Activated naive CD8-positive, alpha-beta T cell treated with anti-CD3 and anti-CD28 coated beads for 36 hours (primary cell): ENCODE measurements around the gene UGT1A7. TPM values are rescaled to one million over a fixed set of nuclear protein-coding genes. Genes with fewer than 3 reads are reported as not detected.

Source experiments
- DNase-seq: peaks from one replicate; pipeline ENCODE4 v3.0.0; 2021
- H3K27ac Mint-ChIP-seq: one replicate; pipeline ENCODE4 v1.8.0; 2022; ENCODE audit warnings: mild to moderate bottlenecking, moderate library complexity, mixed read lengths
- H3K27me3 Mint-ChIP-seq: one replicate; pipeline ENCODE4 v1.8.0; 2022; ENCODE audit warnings: mild to moderate bottlenecking, mixed read lengths
- H3K36me3 Mint-ChIP-seq: one replicate; pipeline ENCODE4 v1.8.0; 2021; ENCODE audit warnings: mild to moderate bottlenecking, mixed read lengths
- H3K4me1 Mint-ChIP-seq: one replicate; pipeline ENCODE4 v1.8.0; 2021; ENCODE audit warnings: mixed read lengths
- H3K4me3 Mint-ChIP-seq: one replicate; pipeline ENCODE4 v1.8.0; 2022; ENCODE audit warnings: mild to moderate bottlenecking, moderate library complexity, mixed read lengths
- H3K9me3 Mint-ChIP-seq: one replicate; pipeline ENCODE4 v1.8.0; 2022; ENCODE audit warnings: mixed read lengths
- total RNA-seq, 2 experiments: library from RNA; stranded (reverse); gene quantifications; one replicate each; pipeline ENCODE4 v1.2.3, GENCODE V29; 2021

Gene UGT1A7
- total RNA-seq, 2 experiments from 2014 or later = not detected

DNA sequence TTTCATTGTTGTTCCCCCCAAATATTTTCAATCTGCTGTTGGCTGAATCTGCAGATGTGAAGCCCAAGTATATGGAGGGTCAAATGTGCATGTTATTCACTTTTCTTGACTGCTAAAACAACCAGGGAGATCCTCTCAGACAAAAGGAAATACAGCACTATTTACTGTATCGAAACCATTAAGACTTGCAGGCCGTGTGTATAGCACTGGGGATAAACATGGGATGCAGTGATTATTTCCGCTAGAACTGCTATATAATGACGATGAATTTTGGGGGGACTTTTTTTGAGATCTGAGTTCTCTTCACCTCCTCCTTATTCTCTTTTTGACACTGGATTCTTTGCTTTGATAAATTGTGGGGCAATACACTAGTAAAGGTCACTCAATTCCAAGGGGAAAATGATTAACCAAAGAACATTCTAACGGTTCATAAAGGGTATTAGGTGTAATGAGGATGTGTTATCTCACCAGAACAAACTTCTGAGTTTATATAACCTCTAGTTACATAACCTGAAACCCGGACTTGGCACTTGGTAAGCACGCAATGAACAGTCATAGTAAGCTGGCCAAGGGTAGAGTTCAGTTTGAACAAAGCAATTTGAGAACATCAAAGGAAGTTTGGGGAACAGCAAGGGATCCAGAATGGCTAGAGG is 74.9 kb downstream of the UGT1A7 start:
- Mint-ChIP-seq H3K27me3 (no peaks in the 10 kb centered on the region), H3K36me3 (no peaks in the 10 kb centered on the region), H3K27ac (no peak overlapping the region), H3K9me3 (peaks cover 1% of the 10 kb centered on the region), H3K4me1 (no peaks in the 10 kb centered on the region), H3K4me3 (no peak overlapping the region)
- DNase-seq = no peak

DNA sequence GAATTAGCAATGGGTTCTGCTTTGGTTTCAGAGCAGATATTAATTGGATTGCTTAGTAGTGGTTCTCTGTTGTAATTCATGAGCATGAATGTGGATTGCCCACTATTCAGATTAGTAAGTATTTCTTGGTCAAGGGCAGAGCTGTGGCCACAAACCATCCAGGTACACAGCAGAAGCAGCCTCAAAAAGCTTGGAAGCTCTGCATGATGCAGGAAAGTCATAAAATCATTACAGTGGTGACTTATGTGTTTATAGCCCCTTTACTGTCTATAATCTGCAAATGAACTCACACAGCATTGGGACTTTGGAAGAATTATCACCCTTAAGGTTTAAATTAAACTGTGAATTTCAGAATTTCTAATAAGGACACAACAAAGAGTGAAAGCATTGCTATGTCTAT is 76.4 kb downstream of the UGT1A7 start:
- H3K4me3 Mint-ChIP-seq = no peak overlapping the region
- H3K4me1 Mint-ChIP-seq = no peaks in the 10 kb centered on the region
- DNase-seq = no peak
- H3K36me3 Mint-ChIP-seq = no peaks in the 10 kb centered on the region
- peaks cover 1% of the 10 kb centered on the region for H3K9me3 Mint-ChIP-seq
- H3K27ac Mint-ChIP-seq = no peak overlapping the region
- peaks cover 4% of the 10 kb centered on the region for H3K27me3 Mint-ChIP-seq

DNA sequence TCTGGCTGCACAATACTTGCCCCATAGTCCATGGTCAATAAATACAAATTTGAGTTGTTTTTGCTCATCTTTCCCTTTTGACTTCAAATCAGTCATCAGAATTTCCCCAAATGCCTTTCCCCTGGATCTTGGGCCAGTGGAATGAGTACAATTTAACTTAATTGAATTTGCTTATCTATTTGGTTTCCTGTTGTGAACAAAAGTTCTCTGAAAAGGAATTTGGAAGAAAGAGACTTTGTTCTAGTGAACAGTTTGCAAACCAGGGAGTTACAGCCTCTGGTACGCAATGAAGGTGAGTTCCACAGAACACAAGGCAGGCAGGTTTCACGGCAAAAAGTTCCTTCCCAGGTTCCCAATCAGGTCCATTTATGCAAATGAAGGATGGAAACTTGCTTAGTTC is 77.1 kb downstream of the UGT1A7 start:
- Mint-ChIP-seq H3K27ac (no peak overlapping the region), H3K9me3 (peaks cover 1% of the 10 kb centered on the region), H3K4me3 (no peak overlapping the region), H3K36me3 (no peaks in the 10 kb centered on the region), H3K4me1 (no peaks in the 10 kb centered on the region), H3K27me3 (peaks cover 11% of the 10 kb centered on the region)
- no peak for DNase-seq

DNA sequence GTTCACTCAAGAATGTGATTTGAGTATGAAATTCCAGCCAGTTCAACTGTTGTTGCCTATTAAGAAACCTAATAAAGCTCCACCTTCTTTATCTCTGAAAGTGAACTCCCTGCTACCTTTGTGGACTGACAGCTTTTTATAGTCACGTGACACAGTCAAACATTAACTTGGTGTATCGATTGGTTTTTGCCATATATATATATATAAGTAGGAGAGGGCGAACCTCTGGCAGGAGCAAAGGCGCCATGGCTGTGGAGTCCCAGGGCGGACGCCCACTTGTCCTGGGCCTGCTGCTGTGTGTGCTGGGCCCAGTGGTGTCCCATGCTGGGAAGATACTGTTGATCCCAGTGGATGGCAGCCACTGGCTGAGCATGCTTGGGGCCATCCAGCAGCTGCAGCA is 78.3 kb downstream of the UGT1A7 start, which contains the start of gene UGT1A1:
Gene UGT1A1 (plus strand): TSS at position 228 of the 400 bp plus-strand sequence. CDS start 18 bp downstream, at position 246.
- Mint-ChIP-seq H3K27me3 (peaks cover 19% of the 10 kb centered on the region), H3K27ac (no peak within 1 kb of the TSS), H3K4me1 (no peaks in the 10 kb centered on the region), H3K9me3 (peaks cover under 1% of the 10 kb centered on the region), H3K4me3 (no peak within 1 kb of the TSS), H3K36me3 (no peaks in the 10 kb centered on the region)
- DNase-seq = no peak

DNA sequence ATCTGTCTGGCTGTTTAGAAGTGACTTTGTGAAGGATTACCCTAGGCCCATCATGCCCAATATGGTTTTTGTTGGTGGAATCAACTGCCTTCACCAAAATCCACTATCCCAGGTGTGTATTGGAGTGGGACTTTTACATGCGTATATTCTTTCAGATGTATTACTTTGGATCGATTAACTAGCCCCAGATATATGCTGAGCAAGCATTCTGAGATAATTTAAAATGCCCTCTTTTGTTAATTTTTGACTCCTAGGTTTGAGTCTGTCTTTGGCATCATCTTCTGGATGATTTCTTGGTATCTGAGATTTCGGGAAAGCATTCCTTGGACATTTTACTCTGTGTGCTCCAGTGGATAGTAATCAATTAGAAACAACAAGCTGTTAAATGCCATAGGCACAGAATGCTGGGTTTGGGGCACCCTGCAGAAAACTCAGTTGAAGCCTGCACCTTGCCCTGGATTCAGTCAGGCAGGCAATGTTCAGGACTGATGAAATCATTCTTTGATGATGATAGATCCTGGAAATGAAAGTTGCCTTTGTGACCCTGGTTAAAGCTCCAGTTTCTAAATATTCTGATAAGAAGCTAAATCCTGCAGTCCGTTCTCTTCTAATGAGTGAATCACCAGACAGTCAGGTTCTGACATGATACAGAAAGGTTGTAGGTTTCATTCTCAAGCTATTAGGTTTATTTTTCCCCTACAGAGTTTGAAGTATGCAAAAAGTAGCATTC is 79.5 kb downstream of the UGT1A7 start:
- no peaks in the 10 kb centered on the region for H3K9me3 Mint-ChIP-seq
- H3K4me3 Mint-ChIP-seq = no peak overlapping the region
- H3K36me3 Mint-ChIP-seq = no peaks in the 10 kb centered on the region
- DNase-seq = no peak
- H3K4me1 Mint-ChIP-seq = no peaks in the 10 kb centered on the region
- H3K27ac Mint-ChIP-seq = no peak overlapping the region
- H3K27me3 Mint-ChIP-seq = peaks cover 20% of the 10 kb centered on the region

DNA sequence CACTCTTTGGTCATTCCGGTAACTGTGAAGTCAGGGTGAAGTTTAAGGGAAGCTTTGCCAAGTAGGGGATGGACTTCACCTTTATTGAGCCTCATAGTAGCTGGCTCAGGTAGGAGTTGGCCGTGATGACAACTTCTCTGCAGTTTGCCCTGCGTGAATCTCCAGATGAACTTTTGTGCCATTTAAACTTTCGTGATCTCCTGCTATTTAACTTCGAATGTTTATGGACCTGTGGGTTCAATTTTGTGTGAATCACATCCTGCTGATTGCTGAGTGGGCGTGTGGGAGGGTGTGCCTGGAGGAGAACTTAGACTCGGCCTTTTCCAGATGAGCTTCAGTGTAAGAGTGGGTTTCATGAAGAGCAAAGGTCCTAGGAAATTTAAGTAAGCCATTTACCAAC is 82.6 kb downstream of the UGT1A7 start:
- Mint-ChIP-seq H3K4me1 (no peaks in the 10 kb centered on the region), H3K4me3 (no peak overlapping the region), H3K36me3 (no peaks in the 10 kb centered on the region), H3K27me3 (peaks cover 34% of the 10 kb centered on the region), H3K27ac (no peak overlapping the region), H3K9me3 (no peaks in the 10 kb centered on the region)
- DNase-seq = no peak

DNA sequence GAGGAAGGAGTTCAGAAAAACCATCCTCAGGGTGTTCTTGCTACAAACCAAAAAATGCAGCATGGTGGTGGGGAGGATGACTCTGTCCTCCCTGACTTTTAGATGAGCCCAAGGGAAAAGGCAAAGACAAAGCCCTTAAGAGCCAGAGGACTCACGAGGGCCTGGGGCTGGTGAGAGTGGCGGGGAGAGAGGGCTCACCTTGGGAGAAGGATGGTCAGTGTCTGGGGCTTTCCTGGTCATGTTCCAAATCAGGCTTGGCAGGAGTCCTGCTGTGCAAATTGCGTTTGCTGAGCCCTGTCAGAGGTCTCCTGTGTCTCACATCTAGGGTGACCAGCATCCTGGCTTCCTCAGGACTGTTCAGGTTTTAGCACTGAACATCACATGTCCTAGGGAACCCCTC is 83.1 kb downstream of the UGT1A7 start:
- Mint-ChIP-seq H3K4me3 (no peak overlapping the region), H3K27me3 (peaks cover 37% of the 10 kb centered on the region), H3K9me3 (no peaks in the 10 kb centered on the region), H3K27ac (no peak overlapping the region), H3K4me1 (no peaks in the 10 kb centered on the region), H3K36me3 (no peaks in the 10 kb centered on the region)
- DNase-seq = no peak

DNA sequence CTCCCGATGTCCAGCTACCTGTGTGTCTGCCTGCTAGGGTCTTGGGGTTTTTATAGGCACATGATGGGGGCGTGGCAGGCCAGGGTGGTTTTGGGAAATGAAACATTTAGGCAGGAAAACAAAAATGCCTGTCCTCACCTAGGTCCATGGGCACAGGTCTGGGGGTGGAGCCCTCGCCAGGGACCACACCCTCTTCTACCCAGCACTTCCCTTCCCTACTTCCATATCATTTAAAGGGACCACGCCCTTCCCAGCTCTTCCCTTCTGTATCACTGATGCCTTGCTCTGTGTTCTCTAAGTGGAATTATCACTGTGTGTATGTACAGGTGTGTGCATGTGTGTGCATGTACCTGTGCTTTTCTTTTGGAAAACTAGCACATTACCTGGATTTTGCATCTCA is 84.7 kb downstream of the UGT1A7 start:
- H3K4me1 Mint-ChIP-seq = no peaks in the 10 kb centered on the region
- no peak overlapping the region for H3K27ac Mint-ChIP-seq

DNA sequence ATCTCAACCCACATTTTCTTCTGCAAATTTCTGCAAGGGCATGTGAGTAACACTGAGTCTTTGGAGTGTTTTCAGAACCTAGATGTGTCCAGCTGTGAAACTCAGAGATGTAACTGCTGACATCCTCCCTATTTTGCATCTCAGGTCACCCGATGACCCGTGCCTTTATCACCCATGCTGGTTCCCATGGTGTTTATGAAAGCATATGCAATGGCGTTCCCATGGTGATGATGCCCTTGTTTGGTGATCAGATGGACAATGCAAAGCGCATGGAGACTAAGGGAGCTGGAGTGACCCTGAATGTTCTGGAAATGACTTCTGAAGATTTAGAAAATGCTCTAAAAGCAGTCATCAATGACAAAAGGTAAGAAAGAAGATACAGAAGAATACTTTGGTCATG is 86.4 kb downstream of the UGT1A7 start:
- H3K27ac Mint-ChIP-seq = no peak overlapping the region
- no peak overlapping the region for H3K4me3 Mint-ChIP-seq
- H3K9me3 Mint-ChIP-seq = no peaks in the 10 kb centered on the region
- H3K27me3 Mint-ChIP-seq = peaks cover 40% of the 10 kb centered on the region
- no peaks in the 10 kb centered on the region for H3K36me3 Mint-ChIP-seq
- H3K4me1 Mint-ChIP-seq = no peaks in the 10 kb centered on the region
- no peak for DNase-seq

More for the DNA sequence above, 84.7 kb downstream of the UGT1A7 start:
- no peaks in the 10 kb centered on the region for H3K36me3 Mint-ChIP-seq
- H3K27me3 Mint-ChIP-seq = peaks cover 39% of the 10 kb centered on the region
- H3K4me3 Mint-ChIP-seq = no peak overlapping the region
- H3K9me3 Mint-ChIP-seq = no peaks in the 10 kb centered on the region
- DNase-seq = no peak

DNA sequence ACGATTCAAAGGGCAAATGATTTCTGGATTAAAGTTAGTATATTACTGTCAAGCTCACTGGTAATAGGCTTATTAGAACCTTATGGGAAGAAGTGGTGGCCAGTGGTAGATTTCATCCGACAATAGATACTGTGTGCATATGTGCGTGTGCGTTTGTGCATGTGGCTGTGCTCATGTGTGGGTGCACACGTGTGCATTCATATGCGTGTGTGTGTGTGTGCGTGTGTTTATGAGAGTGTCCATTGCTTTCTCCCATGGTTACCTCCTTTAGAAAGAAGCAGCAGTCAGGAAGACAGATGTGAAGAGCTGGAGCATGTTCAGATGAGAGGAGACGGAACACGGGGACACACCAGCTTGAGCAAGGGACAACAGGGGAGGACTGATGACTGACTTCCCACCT is 87.6 kb downstream of the UGT1A7 start:
- H3K9me3 Mint-ChIP-seq = no peaks in the 10 kb centered on the region

DNA sequence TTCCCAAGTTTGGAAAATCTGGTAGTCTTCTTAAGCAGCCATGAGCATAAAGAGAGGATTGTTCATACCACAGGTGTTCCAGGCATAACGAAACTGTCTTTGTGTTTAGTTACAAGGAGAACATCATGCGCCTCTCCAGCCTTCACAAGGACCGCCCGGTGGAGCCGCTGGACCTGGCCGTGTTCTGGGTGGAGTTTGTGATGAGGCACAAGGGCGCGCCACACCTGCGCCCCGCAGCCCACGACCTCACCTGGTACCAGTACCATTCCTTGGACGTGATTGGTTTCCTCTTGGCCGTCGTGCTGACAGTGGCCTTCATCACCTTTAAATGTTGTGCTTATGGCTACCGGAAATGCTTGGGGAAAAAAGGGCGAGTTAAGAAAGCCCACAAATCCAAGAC is 90.5 kb downstream of the UGT1A7 start:
- Mint-ChIP-seq H3K27ac (no peak overlapping the region), H3K36me3 (no peaks in the 10 kb centered on the region), H3K4me3 (no peak overlapping the region), H3K4me1 (no peaks in the 10 kb centered on the region), H3K9me3 (peaks cover 7% of the 10 kb centered on the region), H3K27me3 (peaks cover 24% of the 10 kb centered on the region)
- no peak for DNase-seq

More for the DNA sequence above, 87.6 kb downstream of the UGT1A7 start:
- no peak for DNase-seq
- no peak overlapping the region for H3K4me3 Mint-ChIP-seq
- peaks cover 31% of the 10 kb centered on the region for H3K27me3 Mint-ChIP-seq
- no peaks in the 10 kb centered on the region for H3K4me1 Mint-ChIP-seq
- H3K36me3 Mint-ChIP-seq = no peaks in the 10 kb centered on the region
- H3K27ac Mint-ChIP-seq = no peak overlapping the region

DNA sequence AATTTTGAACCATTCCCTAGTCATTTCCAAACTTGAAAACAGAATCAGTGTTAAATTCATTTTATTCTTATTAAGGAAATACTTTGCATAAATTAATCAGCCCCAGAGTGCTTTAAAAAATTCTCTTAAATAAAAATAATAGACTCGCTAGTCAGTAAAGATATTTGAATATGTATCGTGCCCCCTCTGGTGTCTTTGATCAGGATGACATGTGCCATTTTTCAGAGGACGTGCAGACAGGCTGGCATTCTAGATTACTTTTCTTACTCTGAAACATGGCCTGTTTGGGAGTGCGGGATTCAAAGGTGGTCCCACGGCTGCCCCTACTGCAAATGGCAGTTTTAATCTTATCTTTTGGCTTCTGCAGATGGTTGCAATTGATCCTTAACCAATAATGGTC is 90.9 kb downstream of the UGT1A7 start:
- Mint-ChIP-seq H3K27me3 (peaks cover 26% of the 10 kb centered on the region), H3K4me3 (no peak overlapping the region), H3K36me3 (no peaks in the 10 kb centered on the region), H3K4me1 (no peaks in the 10 kb centered on the region), H3K27ac (no peak overlapping the region), H3K9me3 (peaks cover 7% of the 10 kb centered on the region)
- no peak for DNase-seq

DNA sequence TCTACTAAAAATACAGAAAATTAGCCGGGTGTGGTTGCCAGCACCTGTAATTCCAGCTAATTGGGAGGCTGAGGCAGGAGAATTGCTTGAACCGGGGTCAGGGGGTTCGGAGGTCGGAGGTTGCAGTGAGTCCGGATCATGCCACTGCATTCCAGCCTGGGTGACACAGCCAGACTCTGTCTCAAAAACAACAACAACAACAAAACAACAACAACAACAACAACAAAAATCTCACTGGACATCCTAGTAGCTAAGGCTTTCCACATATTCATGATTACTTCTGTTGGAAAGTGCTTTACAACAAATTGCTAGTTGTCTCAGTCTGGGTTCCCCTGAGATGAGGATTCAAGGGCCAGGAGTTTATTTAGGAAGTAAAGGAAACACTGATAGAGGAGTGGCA is 92.2 kb downstream of the UGT1A7 start:
- Mint-ChIP-seq H3K4me1 (no peaks in the 10 kb centered on the region), H3K27ac (no peak overlapping the region), H3K36me3 (no peaks in the 10 kb centered on the region), H3K9me3 (peaks cover 7% of the 10 kb centered on the region), H3K4me3 (no peak overlapping the region), H3K27me3 (peaks cover 19% of the 10 kb centered on the region)
- no peak for DNase-seq

DNA sequence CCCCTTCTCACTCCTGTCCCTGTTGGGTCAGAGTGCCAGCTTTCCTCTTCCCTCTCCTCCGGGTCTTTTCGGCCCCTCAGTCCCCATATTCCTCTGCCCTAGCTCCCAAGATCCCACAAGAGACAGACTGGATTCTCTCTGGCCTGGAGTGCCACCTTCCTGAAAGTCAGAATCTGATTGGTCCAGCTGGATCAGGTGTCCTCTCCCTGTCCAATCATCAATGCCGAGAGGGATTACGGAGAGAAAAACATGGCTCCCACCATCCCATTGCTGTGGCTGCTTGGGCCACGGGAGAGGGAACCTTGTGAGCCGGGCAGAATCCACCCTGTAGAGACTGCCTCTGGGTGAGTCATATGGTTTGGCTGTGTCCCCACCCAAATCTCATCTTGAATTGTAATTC is 93.7 kb downstream of the UGT1A7 start:
- H3K9me3 Mint-ChIP-seq = peaks cover 7% of the 10 kb centered on the region
- H3K36me3 Mint-ChIP-seq = no peaks in the 10 kb centered on the region
- no peak overlapping the region for H3K27ac Mint-ChIP-seq
- H3K4me1 Mint-ChIP-seq = no peaks in the 10 kb centered on the region
- peaks cover 15% of the 10 kb centered on the region for H3K27me3 Mint-ChIP-seq
- H3K4me3 Mint-ChIP-seq = no peak overlapping the region
- DNase-seq = no peak

DNA sequence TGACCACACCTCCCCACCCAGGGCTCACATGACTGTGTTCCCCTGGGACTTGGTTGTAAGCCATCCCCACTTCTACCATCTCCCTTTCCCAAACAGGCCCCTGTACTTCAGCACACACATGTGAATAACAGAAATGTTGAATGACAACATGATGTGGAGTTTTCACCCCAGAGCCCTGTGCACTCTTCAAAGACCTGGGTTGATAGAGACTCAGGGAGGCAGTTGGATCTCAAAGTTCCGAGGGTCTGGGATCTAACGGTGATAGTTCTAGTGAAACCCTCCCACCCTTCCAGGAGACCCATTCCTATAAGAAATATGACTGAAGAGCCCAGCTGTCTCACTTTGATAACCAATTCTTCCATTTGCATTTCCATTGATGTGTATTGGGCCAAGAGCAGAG is 96.3 kb downstream of the UGT1A7 start, which contains the start of gene MROH2A:
Gene MROH2A (plus strand): TSS at position 301 of the 400 bp plus-strand sequence. CDS start 1,029 bp downstream, outside the sequence.
- peaks cover 13% of the 10 kb centered on the region for H3K27me3 Mint-ChIP-seq
- peaks cover 12% of the 10 kb centered on the region for H3K9me3 Mint-ChIP-seq
- H3K36me3 Mint-ChIP-seq = no peaks in the 10 kb centered on the region
- DNase-seq = no peak
- H3K27ac Mint-ChIP-seq = no peak within 1 kb of the TSS
- H3K4me1 Mint-ChIP-seq = no peaks in the 10 kb centered on the region
- no peak within 1 kb of the TSS for H3K4me3 Mint-ChIP-seq

DNA sequence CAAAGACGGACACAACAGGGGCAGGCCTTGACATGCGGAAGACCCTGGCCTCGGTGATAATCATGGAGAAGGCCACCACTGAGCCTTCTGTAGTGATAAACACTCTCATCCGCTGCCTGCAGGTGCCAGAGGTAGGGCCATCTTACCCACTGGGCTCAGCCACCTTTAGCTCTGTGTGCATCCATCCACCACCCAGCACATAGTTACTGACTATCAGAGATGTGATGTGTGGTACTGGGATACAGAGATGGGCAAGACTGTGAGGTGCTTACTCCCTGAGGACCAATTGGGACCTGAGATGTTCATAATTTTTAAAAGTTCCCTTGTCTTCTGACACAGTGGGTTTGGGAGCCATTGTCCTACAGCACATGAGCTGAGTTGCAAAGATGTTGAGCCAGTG is 98.0 kb downstream of the UGT1A7 start:
- Mint-ChIP-seq H3K4me1 (no peaks in the 10 kb centered on the region), H3K4me3 (no peak overlapping the region), H3K9me3 (peaks cover 12% of the 10 kb centered on the region), H3K27ac (no peak overlapping the region), H3K27me3 (peaks cover 8% of the 10 kb centered on the region), H3K36me3 (no peaks in the 10 kb centered on the region)
- DNase-seq = no peak
